HG03571 (cell line): Measurements from ENCODE around the gene PMEPA1.

ENCODE experiments used
- ATAC-seq: cut with Tn5 transposase; IDR thresholded peaks from one replicate; pipeline ENCODE4 v1.9.1; 2021; ENCODE audit not compliant: unreplicated experiment

Gene PMEPA1

GRCh38 chr20:57625978-57626377 is 83.8 kb downstream of the PMEPA1 start:
- no peak for ATAC-seq

DNA sequence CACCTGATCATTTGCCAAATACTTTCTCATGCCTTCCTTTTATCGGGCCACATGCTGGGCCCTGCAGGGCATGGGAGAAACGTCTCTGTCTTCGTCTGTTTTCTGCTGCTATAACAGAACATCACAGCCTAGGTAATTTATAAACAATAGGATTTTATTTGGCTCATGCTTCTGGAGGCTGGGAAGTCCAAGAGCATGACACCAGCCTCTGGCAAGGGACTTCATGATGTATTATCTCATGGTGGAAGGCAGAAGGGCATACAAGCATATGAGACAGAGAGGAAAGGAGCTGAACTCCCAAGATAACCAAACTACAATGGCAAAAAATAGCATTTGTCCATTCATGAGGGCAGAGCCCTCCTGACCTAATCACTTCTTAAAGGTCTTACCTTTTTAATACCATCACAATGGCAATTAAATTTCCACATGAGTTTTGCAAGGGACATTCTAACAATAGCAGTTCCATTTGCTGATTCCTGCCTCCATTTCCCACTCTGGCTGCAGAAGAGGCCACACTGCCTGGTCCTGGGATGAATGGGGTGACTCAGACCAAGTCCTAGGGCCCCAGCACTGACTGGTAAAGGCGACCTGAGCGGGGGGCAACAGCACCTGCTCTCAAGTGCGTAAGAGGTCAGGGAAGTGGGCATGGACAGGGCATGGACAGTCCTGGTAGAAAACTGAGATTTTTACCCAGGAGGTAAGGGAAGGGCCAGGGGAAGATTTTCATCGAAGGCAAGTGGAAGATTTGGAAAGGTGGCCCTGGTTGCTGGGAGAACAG is 84.4 kb downstream of the PMEPA1 start:
- ATAC-seq = no peak

DNA sequence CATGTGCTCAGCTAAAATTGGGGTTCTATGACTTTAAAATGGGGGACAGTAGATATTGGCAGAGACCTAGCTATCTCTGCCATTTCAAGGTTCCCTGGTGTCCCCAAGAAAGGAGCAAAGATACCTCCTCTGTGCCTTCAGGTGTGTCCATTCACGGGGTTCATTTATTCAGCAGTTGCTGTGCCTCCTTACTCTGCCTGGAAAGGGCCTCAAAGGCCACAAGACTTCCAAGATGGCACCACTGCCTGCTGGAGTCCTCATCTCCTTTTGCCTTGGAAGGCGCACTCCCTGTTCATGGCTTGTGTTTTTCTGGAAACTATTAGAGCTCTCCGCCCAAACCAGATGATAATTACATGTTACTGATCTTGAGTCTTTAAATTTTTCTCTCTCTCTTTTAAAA is 85.7 kb downstream of the PMEPA1 start:
- no peak for ATAC-seq

DNA sequence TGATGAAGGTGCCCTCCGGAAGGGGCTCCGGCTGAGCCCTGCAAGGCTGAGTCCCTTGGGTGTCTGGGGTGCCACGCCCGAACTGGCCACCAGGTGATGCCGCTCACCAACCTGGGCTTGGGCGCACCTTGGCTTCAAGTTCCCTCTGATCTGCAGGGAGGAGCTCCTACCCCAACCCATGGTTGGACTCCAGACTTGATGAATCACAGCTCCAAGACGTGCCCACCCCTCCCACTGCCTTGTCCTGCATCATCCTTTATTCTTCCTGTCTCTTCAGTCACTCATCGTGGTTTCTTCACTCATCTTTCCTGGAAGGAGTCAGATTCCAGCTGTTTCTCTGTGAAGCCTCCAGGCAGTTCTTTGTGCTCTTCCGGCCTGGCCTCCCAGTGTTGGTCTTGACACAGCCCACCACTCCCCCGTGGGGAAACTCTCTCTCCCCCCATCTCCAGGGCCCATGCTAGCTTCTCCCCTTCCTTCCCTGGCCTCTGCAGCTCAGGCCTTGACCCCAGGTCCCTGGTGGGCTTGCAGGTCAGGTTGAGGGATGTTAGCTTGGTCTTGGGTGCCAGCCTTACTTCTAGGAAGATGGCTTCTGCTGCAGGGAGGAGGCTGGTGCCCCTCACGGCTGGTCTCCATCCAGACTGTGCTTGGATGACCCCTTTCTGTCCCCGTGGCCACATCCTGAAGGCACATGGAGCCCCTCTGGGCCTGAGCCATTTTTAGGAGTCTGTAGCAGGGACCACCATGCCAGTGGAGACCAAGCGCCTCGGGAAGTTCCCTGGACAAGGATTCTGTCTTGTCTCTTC is 87.0 kb downstream of the PMEPA1 start:
- ATAC-seq = no peak

DNA sequence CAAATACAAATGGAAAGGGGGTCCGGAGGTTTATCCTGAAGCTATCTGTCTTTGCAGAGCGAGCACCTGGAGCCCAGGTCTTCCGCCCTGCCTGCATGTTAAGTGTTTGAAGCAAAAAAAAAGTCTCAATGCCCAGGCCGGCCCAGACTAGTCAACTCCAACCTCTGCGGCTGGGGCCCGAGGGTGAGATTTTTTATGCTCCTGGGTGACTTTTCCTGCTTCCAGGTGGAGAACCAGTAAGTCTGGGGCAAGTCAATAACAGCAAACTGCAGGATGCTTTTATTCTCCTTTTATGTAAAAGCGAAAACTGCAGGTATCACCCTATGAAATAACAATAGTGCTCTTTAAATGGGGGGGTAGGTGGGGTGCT is 87.6 kb downstream of the PMEPA1 start:
- no peak for ATAC-seq

GRCh38 chr20:57621421-57622200 is 88.2 kb downstream of the PMEPA1 start:
- ATAC-seq = no peak

DNA sequence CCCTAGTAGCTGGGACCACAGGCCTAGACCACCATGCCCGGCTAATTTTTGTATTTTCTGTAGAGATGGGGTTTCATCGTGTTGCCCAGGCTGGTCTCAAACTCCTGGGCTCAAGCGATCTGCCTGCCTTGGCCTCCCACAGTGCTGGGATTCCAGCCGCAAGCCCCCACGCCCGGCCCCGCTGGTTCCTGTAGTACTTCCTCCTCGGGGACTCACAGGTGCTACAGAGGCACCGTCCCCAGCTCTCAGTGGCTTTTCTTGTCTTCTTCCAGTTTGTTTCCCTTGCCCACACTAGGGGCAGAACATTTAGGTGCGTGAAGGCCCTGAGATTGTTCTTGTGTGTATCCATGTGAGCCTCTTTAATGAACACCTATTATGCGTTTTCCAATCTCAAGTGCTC is 88.8 kb downstream of the PMEPA1 start:
- no peak for ATAC-seq

DNA sequence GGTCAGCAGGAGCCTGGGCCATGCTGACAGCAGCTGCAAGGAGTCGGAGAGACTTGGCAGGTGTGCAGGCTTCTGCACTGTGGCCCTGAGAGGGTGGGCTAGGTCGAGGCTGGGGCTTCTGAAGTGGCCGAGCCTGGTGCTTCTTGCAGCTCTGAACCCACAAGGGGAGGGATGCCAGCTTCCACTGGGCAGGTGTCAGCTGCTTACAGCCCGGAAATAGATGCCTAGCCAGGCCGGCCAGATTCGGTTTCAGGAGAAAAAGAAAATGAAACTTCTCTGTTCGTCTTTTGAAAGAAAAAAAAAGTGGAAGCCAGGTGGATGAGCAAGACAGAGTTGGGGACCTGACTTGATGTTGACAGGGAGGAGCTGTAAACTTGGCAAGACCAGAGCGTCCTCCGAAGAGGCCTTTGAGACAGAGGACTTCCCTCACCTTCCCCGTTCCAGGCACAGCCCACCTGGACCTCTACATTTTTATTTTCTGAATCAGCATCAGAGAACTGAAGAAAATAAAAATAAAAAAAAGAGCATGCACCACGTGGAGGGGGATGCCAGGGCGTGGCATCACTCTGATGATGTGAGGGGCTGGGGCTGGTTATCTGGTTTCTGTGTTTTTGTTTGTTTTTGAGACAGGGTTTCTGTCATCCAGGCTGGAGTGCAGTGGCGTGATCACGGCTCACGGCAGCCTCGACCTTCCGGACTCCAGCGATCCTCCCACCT is 89.4 kb downstream of the PMEPA1 start, which contains the start of gene ZBP1:
Gene ZBP1 (minus strand): TSS at position 153 of the 717 bp plus-strand sequence. CDS start 131 bp downstream, at position 22.
- ATAC-seq = no peak

DNA sequence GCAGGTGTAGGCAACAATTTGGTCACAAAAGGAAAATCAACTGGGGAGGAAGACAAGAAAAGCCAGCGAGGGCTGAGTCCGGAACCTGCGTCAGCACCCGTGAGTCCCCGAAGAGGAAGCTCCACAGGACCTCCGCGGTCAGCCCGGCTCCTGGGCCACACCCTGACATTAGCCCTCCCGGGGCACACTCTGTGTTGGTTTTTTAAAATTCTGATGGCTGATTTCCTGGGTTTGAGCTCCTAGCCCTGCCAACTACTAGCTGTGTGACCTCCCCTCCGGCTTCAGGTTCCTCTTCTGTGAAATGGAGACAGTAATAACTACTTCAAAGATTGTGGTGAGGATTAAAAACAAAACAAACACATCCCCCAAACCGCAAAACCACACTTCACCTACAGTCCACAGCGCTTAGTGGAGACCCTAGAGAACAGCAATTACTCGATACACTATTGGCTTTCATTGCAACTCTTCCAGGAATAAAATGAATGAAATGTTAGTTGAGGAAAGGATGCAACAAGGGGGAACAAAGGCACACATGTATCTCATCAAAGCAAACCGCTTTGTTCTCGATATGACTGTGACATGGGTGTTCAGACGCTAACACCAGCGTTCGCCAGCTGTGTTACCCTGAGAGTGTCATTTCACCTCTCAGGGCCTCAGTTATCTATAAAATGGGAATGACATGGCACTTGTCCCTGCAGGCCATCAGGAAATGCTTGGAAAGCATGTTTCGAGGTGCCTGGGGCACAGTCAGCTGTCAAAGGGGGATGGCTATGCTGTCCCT is 90.6 kb downstream of the PMEPA1 start:
- peak; percentile 61 for ATAC-seq

DNA sequence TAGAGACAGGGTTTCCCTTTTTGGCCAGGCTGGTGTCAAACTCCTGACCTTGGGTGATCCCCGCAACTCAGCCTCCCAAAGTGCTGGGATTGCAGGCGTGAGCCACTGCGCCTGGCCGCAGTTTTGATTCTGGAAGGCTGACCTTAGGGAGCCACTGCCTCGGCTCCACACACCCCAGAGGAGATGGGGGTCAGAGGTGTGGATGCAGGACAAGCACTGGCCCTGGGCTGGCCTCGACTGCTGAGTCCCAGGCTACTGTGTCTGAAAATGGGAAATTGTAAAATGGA is 91.1 kb downstream of the PMEPA1 start:
- no peak for ATAC-seq

DNA sequence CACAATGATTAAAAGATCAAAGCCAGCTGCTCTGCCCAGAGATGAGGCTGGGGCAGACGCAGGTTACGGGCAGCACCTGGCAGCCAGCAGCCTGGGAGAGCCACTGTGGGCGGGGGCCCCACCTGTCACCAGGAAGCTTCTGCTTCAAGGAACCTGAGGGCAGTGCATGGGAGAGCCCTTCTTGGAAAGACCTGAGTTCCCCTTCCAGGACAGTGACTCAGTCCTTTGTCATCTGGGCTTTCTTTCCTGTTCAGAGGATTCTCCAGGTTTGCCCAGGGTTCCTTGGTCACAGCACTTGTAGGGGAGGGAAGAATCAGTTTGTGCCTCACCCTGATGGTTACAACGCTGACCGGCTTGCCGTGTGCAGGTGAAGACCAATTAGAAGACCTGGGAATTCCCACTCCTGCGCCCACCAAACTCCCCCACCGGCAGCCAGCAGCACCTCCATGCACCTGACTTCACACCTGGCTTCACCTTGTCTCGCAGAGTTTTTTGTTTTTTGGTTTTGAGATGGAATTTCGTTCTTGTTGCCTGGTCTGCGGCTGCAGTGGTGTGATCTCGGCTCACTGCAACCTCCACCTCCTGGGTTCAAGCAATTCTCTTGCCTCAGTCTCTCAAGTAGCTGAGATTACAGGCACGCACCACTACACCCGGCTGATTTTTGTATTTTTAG is 91.6 kb downstream of the PMEPA1 start:
- ATAC-seq = no peak

DNA sequence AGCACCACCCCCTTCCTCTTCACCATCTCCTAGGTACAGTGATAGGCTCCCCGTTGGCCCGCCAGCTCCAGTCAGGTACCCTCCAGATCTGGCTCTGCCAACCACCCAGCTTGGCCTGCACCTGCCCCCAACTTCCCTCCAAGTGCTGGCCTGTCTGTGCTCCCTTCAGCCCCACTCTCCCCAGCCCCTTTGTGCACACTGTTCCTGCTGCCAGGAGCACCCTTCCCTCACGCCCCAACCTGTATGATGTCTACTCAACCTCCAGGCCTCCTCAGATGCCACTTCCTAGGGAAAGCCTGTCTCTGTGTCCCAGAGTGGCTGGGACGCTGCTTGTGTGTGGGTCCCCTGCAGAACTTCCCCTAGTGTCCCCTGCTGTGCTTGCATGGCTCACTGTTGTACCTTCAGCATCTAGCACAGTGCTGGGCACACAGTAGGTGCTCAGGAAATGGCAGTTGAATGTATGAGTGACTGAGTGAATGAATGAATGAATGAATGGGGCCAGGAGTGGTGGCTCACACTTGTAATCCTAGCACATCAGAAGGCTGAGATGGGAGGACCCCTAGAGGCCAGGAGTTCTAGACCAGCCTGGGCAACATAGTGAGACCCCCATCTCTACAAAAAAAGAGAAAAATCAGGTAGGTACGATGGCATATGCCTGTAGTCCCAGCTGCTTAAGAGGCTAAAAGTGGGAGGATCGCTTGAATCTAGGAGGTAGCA is 92.6 kb downstream of the PMEPA1 start:
- no peak for ATAC-seq

GRCh38 chr20:57616143-57616951 is 93.5 kb downstream of the PMEPA1 start:
- ATAC-seq = no peak

GRCh38 chr20:57615445-57615811 is 94.4 kb downstream of the PMEPA1 start:
- no peak for ATAC-seq

DNA sequence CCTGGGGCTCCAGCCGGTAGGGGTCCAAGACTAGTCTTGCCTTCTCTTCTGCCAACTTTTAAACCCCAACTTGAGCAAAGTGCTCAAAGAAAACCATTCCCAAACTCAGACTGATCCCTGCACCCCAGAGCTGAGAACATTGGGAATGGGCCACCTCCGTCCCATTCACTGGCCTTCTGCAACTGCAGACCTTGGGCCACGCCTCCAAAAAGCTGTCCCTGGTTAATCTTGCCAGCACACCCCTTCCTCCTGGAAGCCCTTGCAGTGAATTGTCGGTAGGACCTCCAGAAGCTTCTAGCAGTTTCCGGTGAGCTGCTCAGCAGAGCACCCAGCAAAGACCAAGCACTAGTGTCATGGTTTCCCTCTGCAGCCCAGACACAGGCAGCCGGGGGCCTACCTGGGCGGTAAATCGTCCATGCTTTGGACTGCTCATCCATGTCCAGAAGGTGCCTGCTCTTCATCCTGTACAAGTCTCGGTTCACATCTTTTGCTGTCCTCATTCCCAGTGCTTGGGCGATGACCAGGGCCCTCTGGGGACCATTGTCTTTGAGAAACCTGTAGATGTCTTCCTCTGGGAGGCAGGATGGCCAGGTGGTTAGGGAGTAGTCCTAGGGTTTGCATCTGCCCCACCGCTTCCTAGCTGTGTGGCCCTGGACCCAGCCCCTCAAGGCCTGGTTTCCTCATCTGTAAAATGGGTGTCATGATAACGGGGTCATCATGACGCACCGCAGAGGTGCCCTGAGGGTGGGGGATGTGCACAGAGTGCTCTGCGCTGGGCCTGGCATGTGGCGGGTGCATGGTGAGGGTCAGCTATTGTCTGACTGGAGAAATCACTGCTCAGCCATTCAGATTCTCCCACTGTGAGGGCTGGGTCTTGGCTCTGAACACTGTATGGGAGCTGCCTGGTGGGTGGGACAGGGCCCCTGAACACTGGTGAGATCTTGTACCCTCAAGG is 95.0 kb downstream of the PMEPA1 start:
- no peak for ATAC-seq

DNA sequence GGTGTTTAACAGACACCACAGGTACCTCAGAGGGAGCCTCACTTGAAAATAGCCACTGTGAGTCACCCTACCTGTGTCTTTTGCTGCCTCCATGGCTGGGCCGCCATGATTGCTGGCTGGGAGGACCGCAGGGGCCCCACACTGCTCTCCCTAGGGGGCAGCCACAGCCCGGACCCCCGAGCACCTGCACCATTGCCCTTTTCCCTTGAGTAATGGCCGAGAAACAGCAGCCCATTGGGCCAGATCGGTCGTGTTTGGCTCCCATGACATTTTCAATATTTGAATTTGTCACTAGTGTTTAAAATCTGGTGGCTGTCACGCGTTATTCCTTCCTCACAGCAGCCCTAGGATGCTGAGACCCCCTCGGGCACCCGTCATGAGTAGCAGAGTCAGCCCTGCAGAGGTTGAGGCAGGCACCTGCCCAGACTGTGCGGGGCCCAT is 96.3 kb downstream of the PMEPA1 start:
- no peak for ATAC-seq

GRCh38 chr20:57612916-57613315 is 96.9 kb downstream of the PMEPA1 start:
- ATAC-seq = no peak
